HEK293 (cell line): ENCODE measurements around the gene TEX52.

Source experiments
- ZNF776 ChIP-seq: fragments of 450-650 bp; formaldehyde crosslinking; IDR thresholded peaks from 2 replicates; pipeline ENCODE4 v1.5.0; 2017; ENCODE audit warnings: missing biosample characterization, missing genetic modification characterization, borderline replicate concordance
- TF ChIP-seq, protein P1 (sequence below): fragments of 450-650 bp; formaldehyde crosslinking; IDR thresholded peaks from 2 replicates; pipeline ENCODE4 v1.5.1; 2016; ENCODE audit warnings: missing biosample characterization, missing genetic modification characterization

DNA sequence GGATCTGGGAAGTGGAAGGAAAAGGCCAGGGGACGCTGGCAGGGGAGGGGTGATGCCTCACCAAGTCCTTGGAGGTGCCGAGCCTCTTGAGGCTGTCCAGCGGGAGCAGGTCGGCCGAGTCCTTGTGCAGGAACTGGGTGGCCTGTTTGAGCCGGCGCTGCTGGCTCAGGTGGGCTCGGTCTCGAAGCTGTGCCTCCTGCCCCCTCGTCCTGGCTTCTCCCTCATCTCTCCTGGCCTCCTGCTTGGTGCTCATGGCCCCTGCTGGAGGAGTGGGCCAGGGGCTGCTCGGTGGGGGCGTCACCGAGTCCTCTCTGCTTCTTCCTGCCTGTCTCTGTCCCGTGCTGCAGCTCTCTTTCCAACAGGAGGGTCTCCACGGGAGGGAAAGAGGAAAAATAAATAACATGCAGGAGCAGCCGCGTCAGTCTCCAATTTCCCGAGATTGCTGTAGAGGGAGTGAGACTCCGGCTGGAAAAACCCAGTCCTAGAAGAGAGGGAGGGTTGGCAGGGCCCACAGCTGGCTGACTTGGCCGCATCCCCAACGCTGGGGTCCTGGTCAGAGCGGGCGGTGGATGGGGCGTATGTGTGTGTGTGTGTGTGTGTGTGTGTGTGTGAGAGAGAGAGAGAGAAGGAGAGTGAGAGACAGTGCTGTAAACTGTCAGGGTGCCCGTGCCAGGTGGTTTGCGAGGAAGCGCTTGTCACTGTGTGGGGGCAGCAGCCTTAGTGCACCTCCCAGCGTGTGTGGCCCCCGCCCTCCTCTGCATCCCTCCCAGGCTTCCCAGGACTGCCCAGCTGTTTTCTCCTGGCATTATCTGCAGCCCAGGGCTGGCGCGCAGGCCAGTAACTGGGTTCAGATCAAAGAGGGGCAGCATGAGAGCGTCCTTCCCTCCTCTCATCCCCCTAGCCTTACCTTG is 22.0 kb downstream of the TEX52 start, which contains the start of gene NRIP2:
- TF ChIP-seq, protein P1, sequence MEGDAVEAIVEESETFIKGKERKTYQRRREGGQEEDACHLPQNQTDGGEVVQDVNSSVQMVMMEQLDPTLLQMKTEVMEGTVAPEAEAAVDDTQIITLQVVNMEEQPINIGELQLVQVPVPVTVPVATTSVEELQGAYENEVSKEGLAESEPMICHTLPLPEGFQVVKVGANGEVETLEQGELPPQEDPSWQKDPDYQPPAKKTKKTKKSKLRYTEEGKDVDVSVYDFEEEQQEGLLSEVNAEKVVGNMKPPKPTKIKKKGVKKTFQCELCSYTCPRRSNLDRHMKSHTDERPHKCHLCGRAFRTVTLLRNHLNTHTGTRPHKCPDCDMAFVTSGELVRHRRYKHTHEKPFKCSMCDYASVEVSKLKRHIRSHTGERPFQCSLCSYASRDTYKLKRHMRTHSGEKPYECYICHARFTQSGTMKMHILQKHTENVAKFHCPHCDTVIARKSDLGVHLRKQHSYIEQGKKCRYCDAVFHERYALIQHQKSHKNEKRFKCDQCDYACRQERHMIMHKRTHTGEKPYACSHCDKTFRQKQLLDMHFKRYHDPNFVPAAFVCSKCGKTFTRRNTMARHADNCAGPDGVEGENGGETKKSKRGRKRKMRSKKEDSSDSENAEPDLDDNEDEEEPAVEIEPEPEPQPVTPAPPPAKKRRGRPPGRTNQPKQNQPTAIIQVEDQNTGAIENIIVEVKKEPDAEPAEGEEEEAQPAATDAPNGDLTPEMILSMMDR (tag by site-specific recombination), result no peak
- TF ChIP-seq ZNF776, result no peak
